ENCODE results near the gene CYP4B1.

CYP4B1 gene

DNA sequence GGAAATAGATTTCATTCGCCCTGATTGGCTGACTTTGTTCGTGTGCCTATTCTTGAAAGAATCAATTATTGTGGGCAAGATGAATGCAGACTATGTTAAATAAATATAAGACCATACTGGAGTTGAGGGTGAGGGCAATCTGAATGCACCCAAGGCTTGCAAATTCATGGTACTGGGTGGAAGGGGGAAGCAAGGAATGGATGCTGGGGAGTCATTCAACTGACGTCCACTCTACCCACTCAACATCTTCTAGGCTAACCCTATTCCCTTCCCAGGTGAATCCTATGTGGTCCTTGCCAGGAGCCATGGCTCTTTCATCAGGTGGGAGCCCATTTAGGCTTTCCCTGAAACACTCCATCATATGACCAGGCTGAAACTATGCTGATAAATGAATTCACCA is 5.7 kb upstream of the CYP4B1 start:
- FAIRE-seq, result no peak
- DNase-seq (ENCODE audit: low spot score), result no peak

DNA sequence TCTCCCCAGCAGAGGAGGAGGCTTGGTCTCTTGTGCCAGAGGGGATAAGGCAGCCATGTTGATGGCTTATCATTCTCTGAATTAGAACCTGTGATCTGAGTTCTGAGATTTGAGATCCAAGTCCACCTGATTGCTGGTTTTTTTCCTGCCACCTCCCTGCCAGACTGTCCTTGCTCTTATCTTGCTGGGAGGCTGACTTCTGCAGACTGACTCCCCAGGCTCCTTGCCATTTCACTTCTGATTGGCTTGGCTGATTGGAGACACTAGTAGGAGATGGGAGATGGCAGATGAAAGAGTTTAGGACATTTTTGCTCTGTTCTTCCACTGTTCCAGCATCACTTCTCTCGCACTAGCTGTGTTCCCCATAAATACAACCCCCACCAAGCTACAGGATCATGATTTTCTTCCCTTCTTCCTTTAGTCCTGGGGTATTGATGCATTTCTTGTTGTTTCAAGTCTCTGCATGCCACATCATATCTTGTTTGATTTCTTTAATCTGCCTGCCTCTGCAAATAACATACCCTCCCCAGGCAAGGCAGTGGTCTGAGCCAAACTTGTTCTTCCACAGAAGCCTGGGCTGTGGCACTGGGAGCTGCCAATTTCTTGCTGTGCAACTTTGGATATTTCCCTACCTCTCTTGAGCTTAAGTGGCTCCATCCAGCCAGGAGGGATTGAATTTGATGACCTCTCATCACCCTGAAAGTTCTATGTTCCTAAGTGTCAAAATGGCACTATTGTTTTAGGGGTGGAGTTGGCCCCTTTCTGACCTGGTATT is 963 bp upstream of the CYP4B1 start:
- no peak for FAIRE-seq

DNA sequence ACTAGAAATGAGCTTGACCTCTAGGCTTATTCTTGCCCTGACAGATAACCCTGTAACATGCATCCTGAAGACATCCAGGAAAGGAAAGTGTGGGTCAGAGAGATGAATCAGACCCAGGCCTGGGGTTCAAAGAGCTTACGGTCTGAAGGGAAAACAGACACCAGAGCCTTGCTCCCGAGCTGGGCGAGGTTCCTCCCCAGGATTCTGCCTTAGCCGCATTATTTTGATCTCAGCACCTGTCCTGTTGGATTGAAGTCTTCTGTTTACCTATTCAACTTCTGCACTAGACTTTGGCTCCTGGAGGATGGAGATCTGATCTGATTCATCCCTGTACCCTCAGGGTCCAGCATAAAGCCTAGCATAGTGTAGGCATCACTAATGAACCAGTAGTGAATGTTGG is 1.9 kb downstream of the CYP4B1 start:
- DNase-seq (ENCODE audit: low spot score) (no peak), FAIRE-seq (no peak)

More for the DNA sequence above, 963 bp upstream of the CYP4B1 start:
- DNase-seq (ENCODE audit: low spot score), result no peak

DNA sequence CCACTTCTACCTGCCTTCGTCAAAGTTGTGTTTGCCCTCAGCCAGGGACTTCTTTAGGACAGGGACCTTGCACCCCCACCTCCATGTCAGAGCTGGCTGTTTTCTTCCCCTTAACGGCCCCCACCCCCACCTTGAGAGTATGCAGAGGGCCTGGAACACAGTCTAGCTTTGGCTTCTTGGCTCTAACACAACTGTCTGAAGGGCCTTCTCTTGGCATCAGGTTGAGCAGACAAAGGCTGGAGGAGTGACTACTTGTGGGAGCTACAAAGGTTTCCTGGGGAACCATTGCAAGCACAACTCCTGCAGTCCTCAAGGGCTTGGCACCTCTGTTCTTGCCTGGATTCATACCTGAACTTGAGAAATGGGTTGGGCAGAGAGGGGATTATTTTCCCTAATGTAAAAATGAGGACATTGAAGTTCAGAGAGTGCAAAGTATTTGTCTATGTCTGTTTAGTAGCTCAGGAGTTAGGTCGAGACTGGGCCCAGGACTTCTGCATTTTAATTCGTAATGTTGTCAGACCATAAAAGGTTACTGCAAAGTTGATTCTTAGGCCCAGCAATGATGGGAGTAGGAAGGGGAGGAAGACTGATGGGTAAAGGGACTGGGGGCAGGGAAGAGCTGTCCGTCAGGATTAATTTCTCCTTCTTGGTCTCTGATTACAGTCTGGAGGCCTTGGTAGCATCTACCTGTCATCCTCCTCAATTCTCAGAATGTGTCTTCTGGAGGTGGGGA is 2.6 kb downstream of the CYP4B1 start:
- FAIRE-seq, result no peak
- no peak for DNase-seq (ENCODE audit: low spot score)

DNA sequence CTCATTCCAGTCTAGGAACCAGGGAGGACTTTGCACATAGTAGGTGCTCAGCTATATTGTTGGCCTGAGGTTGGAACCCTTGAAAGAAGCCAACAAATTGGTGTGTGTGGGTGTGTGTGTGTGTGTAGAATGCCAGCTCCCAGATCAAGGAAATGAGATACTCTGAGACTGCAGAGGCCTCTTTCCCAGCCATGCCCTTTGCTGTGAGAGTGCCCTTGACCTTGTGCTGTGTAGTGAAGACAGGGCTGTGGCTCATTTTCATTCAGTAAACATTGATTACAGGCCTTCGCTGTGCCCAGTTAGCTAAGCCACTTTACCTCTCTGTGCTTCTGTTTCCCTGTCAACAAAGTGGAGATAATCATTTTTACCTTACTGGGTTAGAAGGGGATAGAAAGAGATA is 3.2 kb downstream of the CYP4B1 start:
- FAIRE-seq, result no peak

DNA sequence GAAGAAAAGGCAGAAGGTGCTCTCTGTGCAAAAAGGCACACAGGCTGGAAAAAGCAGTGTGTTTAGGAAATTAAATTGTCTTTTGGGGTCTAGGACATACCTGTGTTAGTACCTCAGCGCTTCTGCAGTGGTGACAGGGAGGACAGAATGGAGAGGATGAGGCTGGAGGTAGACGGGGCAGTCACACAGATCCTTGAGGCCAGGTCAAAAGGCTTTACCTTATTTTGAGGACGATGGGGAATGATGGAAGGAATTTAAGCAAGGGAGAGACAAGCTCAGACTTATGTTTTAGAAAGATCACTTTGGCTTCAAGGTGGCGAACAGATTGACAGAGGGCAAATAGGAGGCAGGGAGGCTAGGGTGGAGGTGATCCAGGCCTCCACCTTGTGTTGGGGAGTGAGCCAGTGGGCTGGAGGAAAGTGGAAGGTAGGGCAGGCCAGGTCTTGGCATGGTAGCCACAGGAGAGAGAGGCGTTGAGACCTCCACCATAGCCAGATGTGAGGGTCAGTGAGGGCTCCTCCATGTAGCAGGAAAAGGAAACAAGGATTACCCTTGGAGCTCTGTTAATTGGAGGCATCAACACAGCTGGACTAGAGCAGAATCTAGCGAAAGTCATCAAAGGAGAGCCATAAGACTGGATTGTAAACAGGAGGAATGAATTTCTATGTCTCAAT is 4.2 kb downstream of the CYP4B1 start:
- no peak for DNase-seq (ENCODE audit: low spot score)
- FAIRE-seq, result no peak

More for the DNA sequence above, 3.2 kb downstream of the CYP4B1 start:
- DNase-seq (ENCODE audit: low spot score), result no peak

DNA sequence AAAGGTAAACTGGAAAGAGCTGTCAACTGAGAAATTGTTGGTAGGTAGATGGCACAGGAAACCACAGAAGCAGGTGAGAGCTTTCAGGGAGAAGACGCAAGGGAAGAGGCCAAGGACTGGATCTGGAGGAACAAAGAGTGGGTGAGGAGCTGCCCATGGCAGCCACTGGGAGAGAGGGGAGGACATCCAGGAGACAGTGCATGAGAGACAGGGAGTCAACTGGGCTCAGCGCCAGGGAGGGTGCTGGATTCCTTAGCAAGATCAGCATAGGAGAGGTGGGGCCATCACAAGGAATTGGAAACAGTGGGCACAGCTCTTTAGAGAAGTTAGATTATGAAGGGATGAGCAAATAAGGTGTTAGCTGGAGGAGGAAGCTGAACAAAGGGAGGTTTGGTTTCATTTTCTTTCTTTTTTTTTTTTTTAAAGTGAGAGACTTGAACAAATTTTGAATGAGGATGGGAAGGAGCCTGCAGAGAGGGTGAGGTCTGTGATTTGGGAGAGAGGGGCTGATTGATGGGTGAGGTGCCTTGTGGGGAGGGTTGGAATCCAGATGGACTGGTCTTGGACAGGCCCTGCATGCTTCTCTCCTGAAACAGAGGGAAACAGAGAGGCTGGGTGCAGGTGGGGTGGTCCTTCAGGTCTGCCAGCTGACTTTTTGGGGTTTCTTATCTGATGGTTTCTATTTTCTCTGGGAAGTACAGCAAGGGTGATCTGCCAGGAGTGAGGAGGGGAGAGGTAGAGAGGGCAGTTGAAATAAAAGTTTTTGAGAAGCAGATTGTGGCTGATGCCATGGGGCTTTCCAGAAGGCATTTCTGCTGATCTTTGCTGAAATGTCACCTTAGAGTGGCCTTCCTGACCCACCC is 5.4 kb downstream of the CYP4B1 start:
- FAIRE-seq (no peak), DNase-seq (ENCODE audit: low spot score) (no peak)

DNA sequence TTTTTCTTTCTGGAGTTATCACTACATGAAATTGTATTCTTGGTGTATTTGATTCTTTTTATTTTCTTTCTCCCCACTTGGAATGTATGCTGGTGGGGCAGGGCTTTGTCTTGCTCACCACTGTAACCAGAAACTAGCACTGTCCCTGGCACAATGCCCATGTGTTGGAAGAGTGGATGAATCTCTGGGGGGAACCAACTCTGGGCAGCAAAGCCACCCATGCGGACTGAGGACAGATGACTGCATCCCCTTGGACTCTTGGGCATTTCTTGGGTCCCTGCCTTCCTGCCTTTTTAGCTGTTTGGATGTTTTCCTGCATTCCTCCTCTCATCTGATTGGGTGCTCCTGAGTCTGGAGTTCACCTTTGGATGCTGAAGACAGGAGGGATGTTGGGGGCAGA is 6.1 kb downstream of the CYP4B1 start:
- DNase-seq (ENCODE audit: low spot score) (no peak), FAIRE-seq (no peak)

DNA sequence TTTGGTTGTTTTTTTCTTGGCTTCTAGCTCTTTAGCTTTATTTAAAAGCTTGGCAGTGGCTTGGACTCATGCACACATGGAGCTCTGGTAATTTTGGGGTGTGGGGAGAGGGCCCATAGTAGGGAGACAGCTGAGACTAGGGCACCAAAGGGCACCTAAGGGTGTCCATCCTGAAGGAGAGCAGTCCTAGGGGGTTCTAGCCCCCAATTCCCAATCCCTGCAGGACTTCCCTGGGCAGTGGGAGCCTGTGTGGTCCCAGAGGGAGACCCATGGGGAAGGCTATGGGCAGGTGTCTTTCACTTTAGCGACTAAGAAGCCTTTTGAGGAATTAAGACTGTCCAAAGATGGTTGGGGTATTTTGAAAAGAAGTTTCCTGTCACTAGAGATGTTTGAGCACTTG is 6.9 kb downstream of the CYP4B1 start:
- DNase-seq (ENCODE audit: low spot score), result no peak
- no peak for FAIRE-seq

DNA sequence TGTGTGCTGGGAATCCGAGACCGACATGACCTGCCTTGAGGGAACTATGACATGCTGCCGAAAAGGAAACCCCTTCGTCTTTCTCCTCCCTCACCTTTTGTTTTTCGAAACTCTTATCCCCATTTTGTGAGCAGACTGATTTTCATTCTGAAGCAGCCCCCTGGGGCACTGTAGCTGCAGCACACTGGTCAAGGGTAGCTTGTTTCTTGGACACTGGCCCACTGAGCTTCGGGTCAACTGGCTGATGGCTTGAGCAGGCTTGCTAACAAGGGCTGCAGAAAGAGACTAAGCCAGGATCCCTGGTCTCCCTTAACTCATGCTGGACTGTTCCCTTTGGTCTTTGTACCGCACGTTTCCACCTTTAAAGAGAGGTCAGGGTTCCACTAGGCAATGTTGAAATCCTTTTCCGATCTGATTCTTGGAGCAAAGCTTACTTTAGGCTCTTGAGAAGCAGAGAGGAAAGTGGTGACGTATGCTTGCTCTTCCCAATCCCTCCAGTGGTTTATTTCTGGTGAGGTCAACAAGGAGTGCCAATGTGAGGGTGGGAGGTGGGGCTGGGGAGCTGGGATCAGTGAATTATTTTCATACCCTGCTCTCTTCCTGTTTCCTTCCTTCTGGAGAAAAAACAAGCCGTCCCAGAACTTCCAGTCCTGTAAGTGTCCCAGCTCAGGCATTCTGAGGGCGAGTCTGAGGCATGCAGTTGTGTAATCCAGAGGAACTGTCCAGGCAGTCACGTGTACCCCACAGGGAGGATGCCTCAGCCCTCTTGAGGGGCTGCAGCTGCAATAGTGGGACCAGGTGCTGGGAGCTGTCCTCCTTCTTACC is 7.6 kb downstream of the CYP4B1 start:
- DNase-seq (ENCODE audit: low spot score) (no peak), FAIRE-seq (no peak)

DNA sequence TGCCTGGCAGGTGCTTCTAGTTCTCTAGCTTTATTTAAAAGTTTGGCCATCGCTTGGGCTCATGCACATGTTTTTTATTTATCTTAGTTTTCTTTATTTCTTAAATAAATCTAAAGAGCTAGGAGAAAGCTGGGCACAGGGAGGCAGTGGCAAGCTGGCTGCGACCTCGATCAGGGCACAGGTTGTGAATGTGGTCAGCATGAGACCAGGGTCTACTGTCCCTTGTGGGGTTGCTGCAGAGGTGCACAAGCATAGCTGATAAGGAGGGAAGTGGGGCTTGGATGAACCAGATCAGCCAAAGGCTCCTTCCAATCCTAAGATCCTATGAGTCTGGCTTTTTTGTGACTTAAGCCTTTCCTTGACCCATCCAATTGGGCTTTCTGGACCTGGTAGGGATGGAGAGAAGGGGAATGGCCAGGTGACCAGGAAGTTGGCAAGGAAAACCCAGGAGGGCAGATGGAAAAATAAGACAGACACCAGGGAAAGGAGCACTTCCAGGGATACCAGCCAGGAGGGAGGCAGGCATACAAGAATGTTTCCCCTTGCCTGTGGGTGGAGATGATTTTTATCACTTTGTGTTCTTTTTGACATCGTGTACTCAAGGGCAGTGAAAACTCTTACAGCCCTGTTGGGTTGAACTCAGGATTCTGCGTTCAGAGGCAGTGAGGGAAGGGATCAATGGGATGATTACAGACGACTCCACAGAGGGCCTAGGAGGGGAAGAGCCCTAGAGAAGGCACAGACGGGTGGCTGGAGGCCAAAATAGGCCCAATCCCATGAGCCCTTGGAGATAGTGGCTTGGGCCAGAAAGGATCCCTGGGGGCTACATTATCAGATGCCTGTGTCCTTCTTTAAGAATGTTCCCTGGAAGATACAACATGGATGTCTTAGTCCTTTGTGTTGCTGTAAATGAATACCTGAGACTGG is 8.5 kb downstream of the CYP4B1 start:
- no peak for FAIRE-seq
- no peak for DNase-seq (ENCODE audit: low spot score)

DNA sequence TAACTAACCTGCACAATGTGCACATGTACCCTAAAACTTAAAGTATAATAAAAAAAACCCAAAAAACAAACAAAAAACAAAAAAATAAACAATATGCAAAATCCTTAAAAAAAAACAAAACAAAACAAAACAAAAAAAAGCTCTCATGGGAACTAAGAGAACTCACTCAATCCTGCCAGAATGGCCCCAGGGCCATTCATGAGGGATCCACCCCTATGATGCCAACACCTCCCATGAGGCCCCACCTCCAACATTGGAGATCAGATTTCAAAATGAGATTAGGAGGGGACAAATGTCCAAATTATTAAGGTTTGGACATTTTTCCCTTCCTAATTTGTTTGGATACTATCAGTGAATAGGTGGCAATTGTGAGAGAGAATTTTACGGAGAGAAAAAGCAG is 10.2 kb downstream of the CYP4B1 start:
- FAIRE-seq (no peak), DNase-seq (ENCODE audit: low spot score) (no peak)

DNA sequence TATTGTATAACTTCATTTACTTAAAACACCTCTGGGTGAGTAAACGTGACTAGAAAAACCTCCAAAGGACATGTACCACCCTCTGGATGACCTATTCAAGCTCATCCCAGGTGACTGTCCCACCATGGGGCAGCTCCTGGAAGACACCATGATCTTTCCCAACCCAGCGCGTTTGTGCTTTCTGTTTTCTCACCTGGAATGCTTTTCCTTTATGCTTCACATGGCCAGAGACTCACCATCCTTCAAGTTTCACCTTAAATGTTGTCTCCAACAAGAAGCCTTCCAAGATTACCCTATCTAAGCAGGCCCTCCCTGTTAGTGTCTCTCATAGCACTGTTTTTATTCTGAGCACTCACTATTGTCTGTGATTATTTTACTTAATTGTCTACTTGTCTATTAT is 11.1 kb downstream of the CYP4B1 start:
- FAIRE-seq (no peak), DNase-seq (ENCODE audit: low spot score) (no peak)

DNA sequence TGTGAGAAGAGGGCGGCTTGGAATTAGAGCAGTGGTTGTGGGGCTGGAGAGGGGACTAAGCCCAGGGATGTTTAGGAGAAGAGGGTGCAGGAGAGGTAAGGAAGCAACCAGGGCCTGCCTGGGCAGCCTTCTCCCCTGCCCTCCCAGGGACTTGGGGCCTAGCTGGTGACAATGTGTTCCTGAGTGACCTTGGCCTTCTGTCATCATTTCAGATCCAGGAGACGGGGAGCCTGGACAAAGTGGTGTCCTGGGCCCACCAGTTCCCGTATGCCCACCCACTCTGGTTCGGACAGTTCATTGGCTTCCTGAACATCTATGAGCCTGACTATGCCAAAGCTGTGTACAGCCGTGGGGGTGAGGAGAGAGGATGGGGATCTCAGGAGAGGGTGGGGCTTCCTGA is 11.8 kb downstream of the CYP4B1 start:
- FAIRE-seq (no peak), DNase-seq (ENCODE audit: low spot score) (no peak)

DNA sequence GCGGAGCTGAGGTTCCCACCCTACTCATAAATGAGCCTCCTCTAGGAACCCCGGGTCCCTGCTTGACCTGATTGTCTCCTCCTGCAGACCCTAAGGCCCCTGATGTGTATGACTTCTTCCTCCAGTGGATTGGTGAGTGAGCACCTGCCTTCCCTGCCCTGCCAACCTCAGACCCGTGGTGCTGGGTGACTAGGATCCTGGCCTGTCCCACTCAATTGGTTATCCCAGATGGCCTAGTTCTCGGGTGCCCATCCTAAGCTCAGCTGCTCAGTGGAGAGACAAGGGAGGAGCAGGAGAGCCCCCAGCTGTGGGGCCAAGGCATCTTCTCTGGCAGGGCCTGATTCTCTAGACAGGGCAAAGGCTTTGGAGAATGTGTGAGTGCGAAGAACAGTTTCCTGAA is 12.2 kb downstream of the CYP4B1 start:
- no peak for FAIRE-seq
- no peak for DNase-seq (ENCODE audit: low spot score)

DNA sequence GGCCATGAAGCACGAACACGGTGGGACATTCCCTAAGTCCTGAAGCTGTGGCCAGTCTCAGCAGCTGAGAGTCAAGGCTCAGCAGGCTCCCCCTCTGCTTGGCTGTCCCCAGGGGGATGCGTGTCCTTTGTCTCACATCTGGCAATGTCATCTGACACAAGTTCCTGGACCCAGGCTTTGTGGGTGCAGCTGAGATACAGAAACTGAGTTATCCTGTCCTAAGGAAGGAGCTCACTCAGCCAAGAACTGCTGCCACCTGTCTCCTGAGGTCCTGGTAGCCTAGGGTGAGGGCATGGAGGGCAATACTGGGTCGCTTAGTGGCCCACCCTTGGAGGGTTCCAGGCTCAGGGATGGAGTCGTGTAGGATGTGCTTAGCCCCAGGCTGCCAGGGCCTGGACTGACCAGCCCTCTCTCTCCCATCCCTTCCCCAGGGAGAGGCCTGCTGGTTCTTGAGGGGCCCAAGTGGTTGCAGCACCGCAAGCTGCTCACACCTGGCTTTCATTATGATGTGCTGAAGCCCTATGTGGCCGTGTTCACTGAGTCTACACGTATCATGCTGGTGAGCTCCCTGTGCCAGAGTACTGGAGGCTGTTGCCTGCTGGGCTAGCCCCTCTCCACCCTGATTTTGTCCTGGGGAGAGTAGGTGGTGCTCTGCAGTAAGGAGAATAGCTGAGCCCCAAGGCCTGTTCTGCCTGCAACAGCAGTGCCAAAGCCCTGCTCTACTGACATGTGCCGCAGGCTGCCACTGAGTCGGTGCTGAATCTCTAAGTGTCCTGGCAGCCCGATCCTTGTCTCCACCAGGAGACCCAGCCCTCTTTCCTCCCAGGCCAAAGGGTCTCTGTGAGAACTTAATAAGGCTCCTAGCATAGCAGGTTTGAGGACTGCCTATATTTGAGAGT is 13.5 kb downstream of the CYP4B1 start:
- no peak for FAIRE-seq
- DNase-seq (ENCODE audit: low spot score), result no peak

DNA sequence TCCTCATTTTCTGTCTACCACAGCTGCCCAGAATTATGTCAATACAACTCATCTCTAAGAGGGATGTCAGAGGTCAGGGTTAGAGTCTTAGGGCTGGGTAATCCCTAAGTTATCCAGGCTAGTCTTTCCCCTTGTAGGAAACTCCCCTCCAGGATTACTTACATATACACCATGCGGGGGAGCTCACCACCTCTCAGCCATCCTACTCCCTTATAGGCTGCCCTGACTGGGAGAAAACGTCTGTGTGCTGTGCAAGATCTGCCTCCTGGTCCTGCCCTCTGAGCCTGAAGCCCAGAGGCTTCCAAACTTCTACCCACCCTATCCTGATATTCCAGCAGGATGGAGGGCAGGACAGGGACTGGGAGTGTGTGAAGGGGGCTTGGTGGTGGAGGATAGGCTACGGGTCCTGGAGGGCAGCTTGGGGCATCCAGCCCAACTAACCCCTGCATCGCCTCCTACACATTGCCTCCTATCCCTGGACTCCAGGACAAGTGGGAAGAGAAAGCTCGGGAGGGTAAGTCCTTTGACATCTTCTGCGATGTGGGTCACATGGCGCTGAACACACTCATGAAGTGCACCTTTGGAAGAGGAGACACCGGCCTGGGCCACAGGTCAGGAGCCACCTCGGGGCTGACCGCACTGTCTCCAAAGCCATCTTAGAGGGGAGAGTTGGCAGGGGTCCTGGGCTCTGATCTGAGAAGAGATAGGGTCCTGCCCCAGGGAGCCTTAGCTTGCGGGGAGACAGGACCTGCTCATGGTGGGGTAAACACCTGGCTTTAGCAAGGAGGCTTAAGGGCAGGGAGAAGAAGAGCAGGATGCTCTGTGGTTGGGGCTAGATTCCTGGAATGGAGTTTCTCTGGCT is 14.4 kb downstream of the CYP4B1 start:
- no peak for FAIRE-seq
- DNase-seq (ENCODE audit: low spot score), result no peak
